SU-DHL-6 (cell line): ENCODE measurements around the gene ELMO1.
A peak's percentile ranks its signal among the peaks of the same experiment; 100 is the strongest.

Source experiments
- H2AFZ ChIP-seq: fragments of 200-600 bp; sonication (generic); 2 replicates; pipeline ENCODE4 v1.6.1; 2014; ENCODE audit warnings: low read depth, mild to moderate bottlenecking, moderate library complexity, mixed read lengths, antibody characterized with exemption, low read length; ENCODE audit not compliant: severe bottlenecking
- H3F3A ChIP-seq: fragments of 200-600 bp; shearing (Covaris generic); 2 replicates; pipeline ENCODE4 v1.6.0; 2016; ENCODE audit warnings: antibody characterized with exemption, mild to moderate bottlenecking; ENCODE audit not compliant: insufficient read depth
- H3K27ac ChIP-seq: fragments of 200-600 bp; sonication (generic); 2 replicates; pipeline ENCODE4 v1.5.1; 2016; ENCODE audit warnings: low read depth, mild to moderate bottlenecking, low read length, moderate library complexity, mixed read lengths
- H3K27me3 ChIP-seq: fragments of 200-600 bp; sonication (generic), shearing (Covaris generic); 2 replicates; pipeline ENCODE4 v1.6.0; 2014; ENCODE audit warnings: mild to moderate bottlenecking, low read length
- H3K36me3 ChIP-seq: fragments of 200-600 bp; sonication (generic); 2 replicates; pipeline ENCODE4 v1.6.1; 2014; ENCODE audit warnings: mild to moderate bottlenecking, low read length, mixed read lengths
- H3K4me2 ChIP-seq: fragments of 300-600, 200-600 bp; shearing (Covaris generic), sonication (generic); 2 replicates; pipeline ENCODE4 v1.6.0; 2014; ENCODE audit warnings: low read length, low read depth, mild to moderate bottlenecking; ENCODE audit not compliant: poor library complexity, severe bottlenecking
- H3K4me3 ChIP-seq: fragments of 200-600 bp; sonication (generic); 2 replicates; pipeline ENCODE4 v1.5.1; 2014; ENCODE audit warnings: antibody characterized with exemption, low read length, mild to moderate bottlenecking, mixed read lengths; ENCODE audit not compliant: insufficient read depth, poor library complexity, severe bottlenecking
- H3K79me2 ChIP-seq: fragments of 200-600 bp; sonication (generic); 2 replicates; pipeline ENCODE4 v1.6.1; 2014; ENCODE audit warnings: mild to moderate bottlenecking, low read length, moderate library complexity; ENCODE audit not compliant: insufficient read depth
- H3K9ac ChIP-seq: fragments of 200-600 bp; sonication (generic); 2 replicates; pipeline ENCODE4 v1.7.0; 2014; ENCODE audit warnings: mild to moderate bottlenecking, low read length
- H3K9me2 ChIP-seq: fragments of 200-600 bp; sonication (generic); replicated peaks from 2 replicates; pipeline ENCODE4 v1.6.1; 2014; ENCODE audit warnings: low read length; ENCODE audit not compliant: insufficient read depth
- H3K9me3 ChIP-seq: fragments of 200-600 bp; sonication (generic); 2 replicates; pipeline ENCODE4 v1.6.1; 2014; ENCODE audit warnings: low read length, mixed read lengths; ENCODE audit not compliant: insufficient read depth
- H4K20me1 ChIP-seq: fragments of 200-600 bp; sonication (generic); 2 replicates; pipeline ENCODE4 v1.6.1; 2014; ENCODE audit warnings: low read depth, mild to moderate bottlenecking, antibody characterized with exemption, low read length, moderate library complexity, mixed read lengths
- CTCF ChIP-seq: fragments of 200-600 bp; sonication (generic); IDR thresholded peaks from one replicate; pipeline ENCODE4 v1.5.1; 2017; ENCODE audit warnings: antibody characterized with exemption, mild to moderate bottlenecking, low read length, moderate library complexity; ENCODE audit not compliant: insufficient read depth, poor library complexity, severe bottlenecking
- EZH2phosphoT487 ChIP-seq: fragments of 200-600 bp; sonication (generic), shearing (Covaris generic); conservative IDR thresholded peaks from 2 replicates; pipeline ENCODE4 v1.6.1; 2018; ENCODE audit warnings: mild to moderate bottlenecking, antibody characterized with exemption, low read length, moderate library complexity, mixed read lengths

Gene ELMO1

GRCh38 chr7:36970551-36971514 lies 477.8 kb downstream of the ELMO1 start:
- peaks cover 7% of the 10 kb centered on the region; the same call in 1 of the 2 replicates for H3F3A ChIP-seq
- H3K27me3 ChIP-seq: no peaks in the 10 kb centered on the region
- H3K36me3 ChIP-seq: no peaks in the 10 kb centered on the region
- H3K9me3 ChIP-seq: no peaks in the 10 kb centered on the region
- TF ChIP-seq CTCF: no peak
- TF ChIP-seq EZH2phosphoT487: no peak
- 0 out of 2 replicates have a peak, but pooled peaks cover 2% of the 10 kb centered on the region for H4K20me1 ChIP-seq
- no peak overlapping the region for H3K4me2 ChIP-seq
- no peaks in the 10 kb centered on the region for H3K79me2 ChIP-seq
- H3K27ac ChIP-seq: no peak overlapping the region
- H2AFZ ChIP-seq: no peak overlapping the region
- no peak overlapping the region for H3K9ac ChIP-seq
- no peaks in the 10 kb centered on the region for H3K9me2 ChIP-seq
- H3K4me3 ChIP-seq: no peak overlapping the region

GRCh38 chr7:36969376-36969775 lies 479.3 kb downstream of the ELMO1 start:
- Histone ChIP-seq H3F3A (peaks cover 7% of the 10 kb centered on the region; the same call in 1 of the 2 replicates), H3K4me3 (no peak overlapping the region), H4K20me1 (0 out of 2 replicates have a peak, but pooled peaks cover 2% of the 10 kb centered on the region), H3K79me2 (no peaks in the 10 kb centered on the region), H3K9me3 (no peaks in the 10 kb centered on the region), H3K9me2 (no peaks in the 10 kb centered on the region), H3K4me2 (no peak overlapping the region), H2AFZ (no peak overlapping the region), H3K27ac (no peak overlapping the region), H3K27me3 (no peaks in the 10 kb centered on the region), H3K9ac (no peak overlapping the region), H3K36me3 (no peaks in the 10 kb centered on the region)
- no peak for TF ChIP-seq EZH2phosphoT487
- TF ChIP-seq CTCF: no peak

- Histone ChIP-seq H3K9me3 (no peaks in the 10 kb centered on the region), H3K36me3 (no peaks in the 10 kb centered on the region), H2AFZ (no peak overlapping the region), H3K79me2 (no peaks in the 10 kb centered on the region), H3K4me3 (no peak overlapping the region), H3K9me2 (no peaks in the 10 kb centered on the region), H3K4me2 (no peak overlapping the region), H3K27ac (no peak overlapping the region), H3F3A (peaks cover 7% of the 10 kb centered on the region; the same call in 1 of the 2 replicates), H3K27me3 (no peaks in the 10 kb centered on the region), H3K9ac (no peak overlapping the region), H4K20me1 (0 out of 2 replicates have a peak, but pooled peaks cover 2% of the 10 kb centered on the region)
- TF ChIP-seq EZH2phosphoT487 (no peak), CTCF (peak; percentile 97)
Observed at GRCh38 chr7:36967387-36967786, 481.3 kb downstream of the ELMO1 start.
